K562 (cell line): Measurements from ENCODE around the gene MYH9. TPM values are rescaled to one million over a fixed set of nuclear protein-coding genes. Genes with fewer than 3 reads are reported as not detected.

Experiments used
- CEBPB ChIP-seq: fragments of 450-650 bp; IDR thresholded peaks from 2 replicates; pipeline ENCODE4 v1.6.1; 2016; ENCODE audit warnings: missing genetic modification characterization, missing compliant biosample characterization
- FOXJ3 ChIP-seq: sonication (generic); formaldehyde crosslinking; IDR thresholded peaks from 2 replicates; pipeline ENCODE4 v1.4.0; 2020; ENCODE audit warnings: mild to moderate bottlenecking, missing genetic modification reagents
- HDAC3 ChIP-seq: fragments of 450-650 bp; IDR thresholded peaks from 2 replicates; pipeline ENCODE4 v1.6.1; 2018; ENCODE audit warnings: borderline replicate concordance, mild to moderate bottlenecking, moderate library complexity; ENCODE audit not compliant: partially characterized antibody
- polyA plus RNA-seq, 8 experiments: library from polyadenylated mRNA; depleted of rRNA in 4 of 8; stranded (reverse) in 5 of 8; unstranded in 3 of 8; fragments of >200 nt; fragmentation: Nextera tagmentation in 2 of 8; fragmentation: Illumina TruSeq in 1 of 8; extraction: Ambion mirVana in 2 of 8; extraction: Trizol in 1 of 8; gene quantifications; 2 replicates each; pipeline versions ENCODE4 v1.2.1 to v1.2.3, GENCODE V29; 2011 to 2014; ENCODE audit warnings: inconsistent platforms in 1 of 8, missing spikeins in 1 of 8
- total RNA-seq, 7 experiments: library from RNA; depleted of rRNA in 6 of 7; stranded (reverse); fragments of >200 nt in 6 of 7; fragmentation: Illumina TruSeq in 2 of 7; extraction: Trizol in 2 of 7; gene quantifications; 2 replicates each; pipeline versions ENCODE4 v1.2.1 to v1.2.3, GENCODE V29; 2011 to 2021; ENCODE audit warnings: low replicate concordance in 1 of 7
- TF ChIP-seq, protein P1 (sequence below): fragments of 450-650 bp; IDR thresholded peaks from 2 replicates; pipeline ENCODE4 v1.6.1; 2016; ENCODE audit warnings: low read depth
- TF ChIP-seq, protein P2 (sequence below): sonication (generic); formaldehyde crosslinking; IDR thresholded peaks from 2 replicates; pipeline ENCODE4 v1.8.0; 2022; ENCODE audit warnings: mild to moderate bottlenecking, low read depth, missing genetic modification reagents
- TF ChIP-seq, protein P3 (sequence below): fragments of 450-650 bp; formaldehyde crosslinking; IDR thresholded peaks from 2 replicates; pipeline ENCODE4 v1.4.0; 2020; ENCODE audit warnings: mild to moderate bottlenecking, moderate library complexity
- TF ChIP-seq, protein P4 (sequence below): sonication (generic); formaldehyde crosslinking; IDR thresholded peaks from 2 replicates; pipeline ENCODE4 v1.8.1; 2022; ENCODE audit warnings: missing genetic modification reagents
- TF ChIP-seq, protein P5 (sequence below): fragments of 450-650 bp; formaldehyde crosslinking; IDR thresholded peaks from 2 replicates; pipeline ENCODE4 v1.4.0; 2020; ENCODE audit warnings: mild to moderate bottlenecking

Gene MYH9
- total and polyA plus RNA-seq, 9 of the 15 experiments (the other 6 are each of a cell fraction or from before 2014, with no cell fraction given), result 0.71 to 111 (median 24.6) TPM

DNA sequence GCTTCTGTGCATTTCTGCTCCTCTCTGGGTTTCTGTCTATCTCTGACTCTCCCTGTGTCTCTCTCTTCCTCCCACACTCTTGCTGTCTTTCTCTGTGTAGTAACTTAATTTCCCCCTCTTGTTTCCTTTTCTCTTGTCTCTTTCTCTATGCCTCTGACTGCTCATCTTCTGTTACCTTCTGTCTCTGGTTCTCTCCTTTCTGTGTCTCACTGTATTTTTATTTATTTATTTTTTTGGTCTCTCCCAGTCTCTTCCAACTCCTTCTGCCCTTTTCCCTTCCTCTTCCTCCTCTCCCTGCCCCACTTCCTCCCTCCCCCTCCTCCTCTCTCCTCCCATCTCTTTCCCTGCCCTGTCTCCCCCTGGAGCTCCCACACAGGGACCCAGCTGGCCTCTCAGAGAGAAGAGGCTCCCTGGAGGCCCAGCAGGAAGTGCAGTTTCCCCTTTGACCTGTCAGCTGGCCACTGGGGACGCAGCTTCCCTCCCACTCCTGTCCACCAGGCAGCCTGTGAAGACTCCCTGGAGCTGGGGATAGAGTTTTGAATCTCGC, 38.3 kb upstream of the MYH9 start (continued):
- TF ChIP-seq, protein P1, sequence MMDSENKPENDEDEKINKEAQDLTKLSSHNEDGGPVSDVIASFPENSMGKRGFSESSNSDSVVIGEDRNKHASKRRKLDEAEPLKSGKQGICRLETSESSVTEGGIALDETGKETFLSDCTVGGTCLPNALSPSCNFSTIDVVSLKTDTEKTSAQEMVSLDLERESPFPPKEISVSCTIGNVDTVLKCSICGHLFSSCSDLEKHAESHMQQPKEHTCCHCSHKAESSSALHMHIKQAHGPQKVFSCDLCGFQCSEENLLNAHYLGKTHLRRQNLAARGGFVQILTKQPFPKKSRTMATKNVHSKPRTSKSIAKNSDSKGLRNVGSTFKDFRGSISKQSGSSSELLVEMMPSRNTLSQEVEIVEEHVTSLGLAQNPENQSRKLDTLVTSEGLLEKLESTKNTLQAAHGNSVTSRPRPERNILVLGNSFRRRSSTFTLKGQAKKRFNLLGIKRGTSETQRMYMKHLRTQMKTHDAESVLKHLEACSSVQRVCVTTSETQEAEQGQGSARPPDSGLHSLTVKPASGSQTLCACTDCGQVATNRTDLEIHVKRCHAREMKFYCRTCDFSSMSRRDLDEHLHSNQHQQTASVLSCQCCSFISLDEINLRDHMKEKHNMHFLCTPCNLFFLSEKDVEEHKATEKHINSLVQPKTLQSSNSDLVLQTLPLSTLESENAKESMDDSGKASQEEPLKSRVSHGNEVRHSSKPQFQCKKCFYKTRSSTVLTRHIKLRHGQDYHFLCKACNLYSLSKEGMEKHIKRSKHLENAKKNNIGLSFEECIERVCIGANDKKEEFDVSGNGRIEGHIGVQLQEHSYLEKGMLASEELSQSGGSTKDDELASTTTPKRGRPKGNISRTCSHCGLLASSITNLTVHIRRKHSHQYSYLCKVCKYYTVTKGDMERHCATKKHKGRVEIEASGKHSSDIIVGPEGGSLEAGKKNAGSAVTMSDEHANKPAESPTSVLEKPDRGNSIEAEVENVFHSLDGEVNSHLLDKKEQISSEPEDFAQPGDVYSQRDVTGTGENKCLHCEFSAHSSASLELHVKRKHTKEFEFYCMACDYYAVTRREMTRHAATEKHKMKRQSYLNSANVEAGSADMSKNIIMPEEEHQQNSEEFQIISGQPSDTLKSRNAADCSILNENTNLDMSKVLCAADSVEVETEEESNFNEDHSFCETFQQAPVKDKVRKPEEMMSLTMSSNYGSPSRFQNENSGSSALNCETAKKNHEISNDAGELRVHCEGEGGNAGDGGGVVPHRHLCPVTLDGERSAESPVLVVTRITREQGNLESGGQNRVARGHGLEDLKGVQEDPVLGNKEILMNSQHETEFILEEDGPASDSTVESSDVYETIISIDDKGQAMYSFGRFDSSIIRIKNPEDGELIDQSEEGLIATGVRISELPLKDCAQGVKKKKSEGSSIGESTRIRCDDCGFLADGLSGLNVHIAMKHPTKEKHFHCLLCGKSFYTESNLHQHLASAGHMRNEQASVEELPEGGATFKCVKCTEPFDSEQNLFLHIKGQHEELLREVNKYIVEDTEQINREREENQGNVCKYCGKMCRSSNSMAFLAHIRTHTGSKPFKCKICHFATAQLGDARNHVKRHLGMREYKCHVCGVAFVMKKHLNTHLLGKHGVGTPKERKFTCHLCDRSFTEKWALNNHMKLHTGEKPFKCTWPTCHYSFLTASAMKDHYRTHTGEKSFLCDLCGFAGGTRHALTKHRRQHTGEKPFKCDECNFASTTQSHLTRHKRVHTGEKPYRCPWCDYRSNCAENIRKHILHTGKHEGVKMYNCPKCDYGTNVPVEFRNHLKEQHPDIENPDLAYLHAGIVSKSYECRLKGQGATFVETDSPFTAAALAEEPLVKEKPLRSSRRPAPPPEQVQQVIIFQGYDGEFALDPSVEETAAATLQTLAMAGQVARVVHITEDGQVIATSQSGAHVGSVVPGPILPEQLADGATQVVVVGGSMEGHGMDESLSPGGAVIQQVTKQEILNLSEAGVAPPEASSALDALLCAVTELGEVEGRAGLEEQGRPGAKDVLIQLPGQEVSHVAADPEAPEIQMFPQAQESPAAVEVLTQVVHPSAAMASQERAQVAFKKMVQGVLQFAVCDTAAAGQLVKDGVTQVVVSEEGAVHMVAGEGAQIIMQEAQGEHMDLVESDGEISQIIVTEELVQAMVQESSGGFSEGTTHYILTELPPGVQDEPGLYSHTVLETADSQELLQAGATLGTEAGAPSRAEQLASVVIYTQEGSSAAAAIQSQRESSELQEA, result no peak
- TF ChIP-seq, protein P2, sequence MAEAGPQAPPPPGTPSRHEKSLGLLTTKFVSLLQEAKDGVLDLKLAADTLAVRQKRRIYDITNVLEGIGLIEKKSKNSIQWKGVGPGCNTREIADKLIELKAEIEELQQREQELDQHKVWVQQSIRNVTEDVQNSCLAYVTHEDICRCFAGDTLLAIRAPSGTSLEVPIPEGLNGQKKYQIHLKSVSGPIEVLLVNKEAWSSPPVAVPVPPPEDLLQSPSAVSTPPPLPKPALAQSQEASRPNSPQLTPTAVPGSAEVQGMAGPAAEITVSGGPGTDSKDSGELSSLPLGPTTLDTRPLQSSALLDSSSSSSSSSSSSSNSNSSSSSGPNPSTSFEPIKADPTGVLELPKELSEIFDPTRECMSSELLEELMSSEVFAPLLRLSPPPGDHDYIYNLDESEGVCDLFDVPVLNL (CRISPR knock-in tag), result no peak
- TF ChIP-seq, protein P3, sequence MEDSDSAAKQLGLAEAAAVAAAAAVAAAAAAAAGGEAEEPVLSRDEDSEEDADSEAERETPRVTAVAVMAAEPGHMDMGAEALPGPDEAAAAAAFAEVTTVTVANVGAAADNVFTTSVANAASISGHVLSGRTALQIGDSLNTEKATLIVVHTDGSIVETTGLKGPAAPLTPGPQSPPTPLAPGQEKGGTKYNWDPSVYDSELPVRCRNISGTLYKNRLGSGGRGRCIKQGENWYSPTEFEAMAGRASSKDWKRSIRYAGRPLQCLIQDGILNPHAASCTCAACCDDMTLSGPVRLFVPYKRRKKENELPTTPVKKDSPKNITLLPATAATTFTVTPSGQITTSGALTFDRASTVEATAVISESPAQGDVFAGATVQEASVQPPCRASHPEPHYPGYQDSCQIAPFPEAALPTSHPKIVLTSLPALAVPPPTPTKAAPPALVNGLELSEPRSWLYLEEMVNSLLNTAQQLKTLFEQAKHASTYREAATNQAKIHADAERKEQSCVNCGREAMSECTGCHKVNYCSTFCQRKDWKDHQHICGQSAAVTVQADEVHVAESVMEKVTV (CRISPR knock-in tag), result no peak
- TF ChIP-seq, protein P4, sequence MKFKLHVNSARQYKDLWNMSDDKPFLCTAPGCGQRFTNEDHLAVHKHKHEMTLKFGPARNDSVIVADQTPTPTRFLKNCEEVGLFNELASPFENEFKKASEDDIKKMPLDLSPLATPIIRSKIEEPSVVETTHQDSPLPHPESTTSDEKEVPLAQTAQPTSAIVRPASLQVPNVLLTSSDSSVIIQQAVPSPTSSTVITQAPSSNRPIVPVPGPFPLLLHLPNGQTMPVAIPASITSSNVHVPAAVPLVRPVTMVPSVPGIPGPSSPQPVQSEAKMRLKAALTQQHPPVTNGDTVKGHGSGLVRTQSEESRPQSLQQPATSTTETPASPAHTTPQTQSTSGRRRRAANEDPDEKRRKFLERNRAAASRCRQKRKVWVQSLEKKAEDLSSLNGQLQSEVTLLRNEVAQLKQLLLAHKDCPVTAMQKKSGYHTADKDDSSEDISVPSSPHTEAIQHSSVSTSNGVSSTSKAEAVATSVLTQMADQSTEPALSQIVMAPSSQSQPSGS (CRISPR knock-in tag), result no peak
- TF ChIP-seq FOXJ3 (CRISPR knock-in tag), result no peak
- no peak for TF ChIP-seq HDAC3
- no peak for TF ChIP-seq CEBPB (tag)
- TF ChIP-seq, protein P5, sequence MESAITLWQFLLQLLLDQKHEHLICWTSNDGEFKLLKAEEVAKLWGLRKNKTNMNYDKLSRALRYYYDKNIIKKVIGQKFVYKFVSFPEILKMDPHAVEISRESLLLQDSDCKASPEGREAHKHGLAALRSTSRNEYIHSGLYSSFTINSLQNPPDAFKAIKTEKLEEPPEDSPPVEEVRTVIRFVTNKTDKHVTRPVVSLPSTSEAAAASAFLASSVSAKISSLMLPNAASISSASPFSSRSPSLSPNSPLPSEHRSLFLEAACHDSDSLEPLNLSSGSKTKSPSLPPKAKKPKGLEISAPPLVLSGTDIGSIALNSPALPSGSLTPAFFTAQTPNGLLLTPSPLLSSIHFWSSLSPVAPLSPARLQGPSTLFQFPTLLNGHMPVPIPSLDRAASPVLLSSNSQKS (CRISPR knock-in tag), result no peak
